GM12892 (cell line): ENCODE results near the gene GRID1.

ENCODE experiments used
- POLR2A ChIP-seq: IDR thresholded peaks from 2 replicates; pipeline ENCODE4 v1.6.1; 2011; ENCODE audit warnings: low read depth, low read length, control low read depth
- POLR2AphosphoS5 ChIP-seq: IDR thresholded peaks from 2 replicates; pipeline ENCODE4 v1.6.1; 2011; ENCODE audit warnings: low read depth, low read length, control low read depth
- TAF1 ChIP-seq: IDR thresholded peaks from 2 replicates; pipeline ENCODE4 v1.6.1; 2011; ENCODE audit warnings: low read depth, mild to moderate bottlenecking, control low read depth, low read length, borderline replicate concordance

GRCh38 chr10:85919491-85920021 is 447.0 kb downstream of the GRID1 start:
- no peak for TF ChIP-seq TAF1
- no peak for TF ChIP-seq POLR2A
- no peak for TF ChIP-seq POLR2AphosphoS5
